Osteoblast (primary cell): ENCODE measurements around the gene MAGEA3. TPM values are rescaled to one million over a fixed set of nuclear protein-coding genes. Genes with fewer than 3 reads are reported as not detected.

Experiments
- DNase-seq: peaks from one replicate; pipeline ENCODE4 v3.0.0; 2011; ENCODE audit warnings: low spot score, mixed read lengths; ENCODE audit not compliant: insufficient read length; ENCODE audit errors: missing footprints
- H2AFZ ChIP-seq: 2 replicates; pipeline ENCODE4 v1.6.0; 2011; ENCODE audit warnings: mild to moderate bottlenecking, low read length
- H3K27ac ChIP-seq: 2 replicates; pipeline ENCODE4 v1.5.1; 2011; ENCODE audit warnings: mild to moderate bottlenecking, low read depth, low read length, moderate library complexity
- H3K27me3 ChIP-seq: 2 replicates; pipeline ENCODE4 v1.6.0; 2012; ENCODE audit warnings: mild to moderate bottlenecking, control low read depth, inconsistent platforms, low read length, moderate library complexity; ENCODE audit not compliant: insufficient read depth
- H3K36me3 ChIP-seq: 2 replicates; pipeline ENCODE4 v1.5.1; 2011; ENCODE audit warnings: mild to moderate bottlenecking, low read length, control low read depth, moderate library complexity; ENCODE audit not compliant: insufficient read depth
- H3K4me1 ChIP-seq: 2 replicates; pipeline ENCODE4 v1.5.1; 2011; ENCODE audit warnings: mild to moderate bottlenecking, low read length, control low read depth, moderate library complexity; ENCODE audit not compliant: insufficient read depth
- H3K4me2 ChIP-seq: 2 replicates; pipeline ENCODE4 v1.6.0; 2011; ENCODE audit warnings: mild to moderate bottlenecking, low read length; ENCODE audit not compliant: insufficient read depth
- H3K4me3 ChIP-seq: fragments of 200-600 bp; sonication (generic); 3 replicates; pipeline ENCODE4 v1.5.1; 2012; ENCODE audit warnings: mild to moderate bottlenecking, low read length, inconsistent platforms; ENCODE audit not compliant: insufficient read depth
- H3K79me2 ChIP-seq: 2 replicates; pipeline ENCODE4 v1.6.0; 2012; ENCODE audit warnings: mild to moderate bottlenecking, low read length, control low read depth, inconsistent platforms; ENCODE audit not compliant: insufficient read depth
- H3K9me3 ChIP-seq: 2 replicates; pipeline ENCODE4 v1.5.1; 2011; ENCODE audit warnings: low read depth, low read length, control low read depth
- H4K20me1 ChIP-seq: 2 replicates; pipeline ENCODE4 v1.6.0; 2012; ENCODE audit warnings: mild to moderate bottlenecking, low read length, control low read depth; ENCODE audit not compliant: insufficient read depth
- total RNA-seq: library from RNA; depleted of rRNA; stranded (reverse); fragments of >200 nt; gene quantifications from 2 replicates; pipeline ENCODE4 v1.2.3, GENCODE V29; 2012
- TF ChIP-seq, protein P1 (sequence below): IDR thresholded peaks from 2 replicates; pipeline ENCODE4 v1.5.1; 2011; ENCODE audit warnings: mild to moderate bottlenecking, low read depth, low read length, moderate library complexity; ENCODE audit errors: extremely low read depth

MAGEA3 gene
- total RNA-seq, 1 donor, result not detected

DNA sequence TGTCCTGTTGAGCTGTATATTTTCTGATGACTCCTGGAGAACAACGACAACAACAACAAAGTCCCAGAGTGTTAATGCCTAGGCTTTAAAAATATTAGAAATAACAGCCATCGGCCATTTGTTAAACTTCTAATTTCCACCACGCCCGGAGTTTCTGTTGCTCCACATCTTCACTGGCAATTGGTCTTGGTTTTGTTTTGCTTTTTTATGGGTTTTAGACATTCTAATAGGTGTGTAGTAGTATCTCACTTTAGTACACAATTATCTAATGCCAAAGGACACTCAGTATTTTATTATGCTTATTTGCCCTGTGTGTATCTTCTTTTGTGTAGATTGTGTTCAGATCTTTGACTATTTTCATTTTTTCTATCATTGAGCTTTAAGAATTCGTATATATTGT is 40.0 kb downstream of the MAGEA3 start:
- H2AFZ ChIP-seq, result no peak overlapping the region
- H3K4me1 ChIP-seq, result no peaks in the 10 kb centered on the region
- no peaks in the 10 kb centered on the region for H3K36me3 ChIP-seq
- H4K20me1 ChIP-seq, result no peaks in the 10 kb centered on the region
- no peak overlapping the region for H3K4me3 ChIP-seq
- TF ChIP-seq, protein P1, sequence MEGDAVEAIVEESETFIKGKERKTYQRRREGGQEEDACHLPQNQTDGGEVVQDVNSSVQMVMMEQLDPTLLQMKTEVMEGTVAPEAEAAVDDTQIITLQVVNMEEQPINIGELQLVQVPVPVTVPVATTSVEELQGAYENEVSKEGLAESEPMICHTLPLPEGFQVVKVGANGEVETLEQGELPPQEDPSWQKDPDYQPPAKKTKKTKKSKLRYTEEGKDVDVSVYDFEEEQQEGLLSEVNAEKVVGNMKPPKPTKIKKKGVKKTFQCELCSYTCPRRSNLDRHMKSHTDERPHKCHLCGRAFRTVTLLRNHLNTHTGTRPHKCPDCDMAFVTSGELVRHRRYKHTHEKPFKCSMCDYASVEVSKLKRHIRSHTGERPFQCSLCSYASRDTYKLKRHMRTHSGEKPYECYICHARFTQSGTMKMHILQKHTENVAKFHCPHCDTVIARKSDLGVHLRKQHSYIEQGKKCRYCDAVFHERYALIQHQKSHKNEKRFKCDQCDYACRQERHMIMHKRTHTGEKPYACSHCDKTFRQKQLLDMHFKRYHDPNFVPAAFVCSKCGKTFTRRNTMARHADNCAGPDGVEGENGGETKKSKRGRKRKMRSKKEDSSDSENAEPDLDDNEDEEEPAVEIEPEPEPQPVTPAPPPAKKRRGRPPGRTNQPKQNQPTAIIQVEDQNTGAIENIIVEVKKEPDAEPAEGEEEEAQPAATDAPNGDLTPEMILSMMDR, result no peak
- no peaks in the 10 kb centered on the region for H3K27me3 ChIP-seq
- no peak overlapping the region for H3K4me2 ChIP-seq
- no peak overlapping the region for H3K27ac ChIP-seq
- no peaks in the 10 kb centered on the region for H3K9me3 ChIP-seq
- peak; percentile 32 for DNase-seq
- no peaks in the 10 kb centered on the region for H3K79me2 ChIP-seq

Other genes with a start within 250 kb of the MAGEA3 start
- not detected in 2 replicates for gene GABRA3, start 247.5 kb upstream of the MAGEA3 start, total RNA-seq
- gene GABRQ, start 60.9 kb upstream of the MAGEA3 start, total RNA-seq, result not detected in 2 replicates
- not detected in 2 replicates for gene CSAG2, start 10.5 kb downstream of the MAGEA3 start, total RNA-seq
- gene MAGEA2B, start 15.8 kb downstream of the MAGEA3 start, total RNA-seq, result not detected in 2 replicates
- gene CSAG1, start 34.9 kb downstream of the MAGEA3 start, total RNA-seq, result not detected in 2 replicates
- gene MAGEA12, start 35.0 kb downstream of the MAGEA3 start, total RNA-seq, result not detected in 2 replicates
- gene MAGEA2, start 55.0 kb downstream of the MAGEA3 start, total RNA-seq, result not detected in 2 replicates
- not detected in 2 replicates for gene CSAG3, start 60.4 kb downstream of the MAGEA3 start, total RNA-seq
- not detected in 2 replicates for gene MAGEA6, start 70.9 kb downstream of the MAGEA3 start, total RNA-seq
- 42.1 and 44.2 TPM in 2 replicates for gene CETN2, start 132.0 kb downstream of the MAGEA3 start, total RNA-seq
- gene NSDHL, start 132.3 kb downstream of the MAGEA3 start, total RNA-seq, result 15.9 and 18.9 TPM in 2 replicates
- gene ZNF185, start 199.3 kb downstream of the MAGEA3 start, total RNA-seq, result 1.1 and 1.2 TPM in 2 replicates